Aorta (tissue), 5 donors: ENCODE results near the gene FYB1. TPM values are rescaled to one million over a fixed set of nuclear protein-coding genes. Genes with fewer than 3 reads are reported as not detected.

Experiments used
- ATAC-seq: fragments of 200-7000 bp; cut with Tn5 transposase; one replicate; pipeline ENCODE4 v1.9.1; 2022; ENCODE audit warnings: moderate library complexity; ENCODE audit not compliant: low FRiP score
- DNase-seq, 2 donors: peaks; one replicate each; pipeline ENCODE4 v3.0.0-alpha.2; 2020
- H3K27ac ChIP-seq, 2 donors: one replicate each; pipeline ENCODE4 v1.5.1; 2013; ENCODE audit warnings: low read length in 2 of 2, mild to moderate bottlenecking in 2 of 2, moderate library complexity in 2 of 2, control low read depth in 1 of 2, inconsistent platforms in 1 of 2, low read depth in 1 of 2
- H3K27me3 ChIP-seq, 2 donors: one replicate each; pipeline ENCODE4 v1.6.1; 2013; ENCODE audit warnings: control low read depth in 1 of 2, low read length in 1 of 2, mild to moderate bottlenecking in 1 of 2, moderate library complexity in 1 of 2; ENCODE audit not compliant: insufficient read depth in 2 of 2, control insufficient read depth in 1 of 2
- H3K36me3 ChIP-seq, 2 donors: one replicate each; pipeline ENCODE4 v1.6.1; 2013; ENCODE audit warnings: control low read depth in 1 of 2, low read length in 1 of 2, mild to moderate bottlenecking in 1 of 2; ENCODE audit not compliant: insufficient read depth in 2 of 2, control insufficient read depth in 1 of 2
- H3K4me1 ChIP-seq, 2 donors: one replicate each; pipeline ENCODE4 v1.6.1; 2013; ENCODE audit warnings: low read length in 2 of 2, control low read depth in 1 of 2, mild to moderate bottlenecking in 1 of 2, moderate library complexity in 1 of 2; ENCODE audit not compliant: insufficient read depth in 2 of 2, control insufficient read depth in 1 of 2
- H3K4me3 ChIP-seq, 2 donors: one replicate each; pipeline ENCODE4 v1.5.1; 2013; ENCODE audit warnings: low read length in 2 of 2, control low read depth in 1 of 2, mild to moderate bottlenecking in 1 of 2
- H3K9me3 ChIP-seq: one replicate; pipeline ENCODE4 v1.6.1; 2013; ENCODE audit warnings: mild to moderate bottlenecking, low read length; ENCODE audit not compliant: control insufficient read depth
- WGBS, 2 donors: extraction: QIAGEN DNeasy Blood & Tissue Kit; methylation state at CpG; one replicate each; pipeline ENCODE4 v1.1.7; 2013; 5-methylcytosine and 5-hydroxymethylcytosine counted together
- intact Hi-C, 2 donors: fragments of 100-400 bp; cut with DNase I; formaldehyde crosslinking; loops; one replicate each; pipeline versions ENCODE4 v1.14.2 to v1.15.0; 2022
- polyA plus RNA-seq, 2 donors: library from polyadenylated mRNA; stranded (reverse); fragments of 200-250 nt; gene quantifications; one replicate each; pipeline ENCODE4 v1.2.3, GENCODE V29; 2013
- total RNA-seq, 2 donors: library from RNA; stranded (reverse); fragmentation: NEBNext Ultra II Directional; extraction: Animal tissue kit (Norgen Biotek cat#: 25700); gene quantifications; one replicate each; pipeline ENCODE4 v1.2.1, GENCODE V29; 2021
- donor health status: healthy with polysubstance abuse.
- donor health status: Bipolar disorder and iron deficiency.
- donor health status: DM: no; HTN: no; CAD: no.
- donor health status: DM: no; HTN: no; CAD: no.
- donor health status: DM: yes; HTN: yes; CAD: no.

FYB1 gene
- total and polyA plus RNA-seq, 4 donors = 0.87 to 45.8 (median 13.3) TPM

GRCh38 chr5:39119404-39120051, 99.8 kb downstream of the FYB1 start:
- Histone ChIP-seq H3K27ac (no peak overlapping the region), H3K4me1 (no peaks in the 10 kb centered on the region), H3K27me3 (no peaks in the 10 kb centered on the region), H3K4me3 (no peak overlapping the region), H3K36me3 (no peaks in the 10 kb centered on the region), H3K9me3 (no peaks in the 10 kb centered on the region)
- DNase-seq = no peak
- intact Hi-C loops = no loop called here
- no peak for ATAC-seq
- WGBS, 2 donors = 10 to 26% methylated on average over 3 of the region's 3 CpGs

DNA sequence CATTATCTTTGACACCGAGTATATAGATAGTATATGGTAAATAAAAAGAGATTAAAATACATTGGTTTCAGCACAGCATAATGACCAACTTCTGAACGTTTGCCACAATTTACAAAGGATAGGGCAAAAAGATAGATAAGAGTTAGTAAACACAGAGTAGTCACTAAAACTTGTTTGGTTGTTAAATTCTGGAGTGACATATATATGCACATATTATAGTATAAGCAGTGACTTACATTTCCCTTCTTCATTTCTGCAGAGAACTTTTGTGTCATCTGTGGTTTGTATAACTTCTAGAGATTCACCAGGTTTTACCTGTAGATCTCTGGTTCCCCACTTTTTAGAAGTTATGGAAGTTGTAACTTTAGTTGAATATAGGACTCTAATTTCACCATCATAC, 100.7 kb downstream of the FYB1 start:
- Histone ChIP-seq H3K9me3 (no peaks in the 10 kb centered on the region), H3K4me3 (no peak overlapping the region), H3K36me3 (no peaks in the 10 kb centered on the region), H3K4me1 (no peaks in the 10 kb centered on the region), H3K27ac (no peak overlapping the region), H3K27me3 (no peaks in the 10 kb centered on the region)
- no peak for DNase-seq
- intact Hi-C loops = no loop called here
- no peak for ATAC-seq
- 79 to 82% methylated on average over 2 of the region's 2 CpGs for WGBS, 2 donors

GRCh38 chr5:39117401-39117800, 102.0 kb downstream of the FYB1 start:
- DNase-seq = no peak
- H3K9me3 ChIP-seq = no peaks in the 10 kb centered on the region
- ATAC-seq = no peak
- H3K4me3 ChIP-seq = no peak overlapping the region
- no peaks in the 10 kb centered on the region for H3K4me1 ChIP-seq
- H3K27me3 ChIP-seq = no peaks in the 10 kb centered on the region
- WGBS, 2 donors = 72 to 77% methylated on average over 2 of the region's 2 CpGs
- intact Hi-C loops = no loop called here
- H3K27ac ChIP-seq = no peak overlapping the region
- H3K36me3 ChIP-seq = no peaks in the 10 kb centered on the region

GRCh38 chr5:39116344-39117170, 102.8 kb downstream of the FYB1 start:
- ATAC-seq = no peak

GRCh38 chr5:39115644-39116343, 103.6 kb downstream of the FYB1 start:
- H3K4me3 ChIP-seq = no peak overlapping the region
- intact Hi-C loops = no loop called here

More at GRCh38 chr5:39116344-39117170, 102.8 kb downstream of the FYB1 start:
- Histone ChIP-seq H3K27me3 (no peaks in the 10 kb centered on the region), H3K36me3 (no peaks in the 10 kb centered on the region), H3K27ac (no peak overlapping the region), H3K4me3 (no peak overlapping the region), H3K4me1 (no peaks in the 10 kb centered on the region), H3K9me3 (no peaks in the 10 kb centered on the region)
- no peak for DNase-seq
- intact Hi-C loops = no loop called here
- WGBS, 2 donors = 89 to 93% methylated on average over 3 of the region's 3 CpGs

GRCh38 chr5:39114155-39114554, 105.2 kb downstream of the FYB1 start:
- no peak overlapping the region for H3K27ac ChIP-seq
- H3K9me3 ChIP-seq = no peaks in the 10 kb centered on the region
- intact Hi-C loops = no loop called here
- H3K27me3 ChIP-seq = no peaks in the 10 kb centered on the region
- H3K4me3 ChIP-seq = no peak overlapping the region
- H3K4me1 ChIP-seq = no peaks in the 10 kb centered on the region
- WGBS, 2 donors = 83 to 91% methylated on average over 4 of the region's 4 CpGs
- DNase-seq (no peak), ATAC-seq (no peak)
- H3K36me3 ChIP-seq = no peaks in the 10 kb centered on the region

More at GRCh38 chr5:39115644-39116343, 103.6 kb downstream of the FYB1 start:
- DNase-seq (no peak), ATAC-seq (no peak)
- Histone ChIP-seq H3K27ac (no peak overlapping the region), H3K4me1 (no peaks in the 10 kb centered on the region), H3K9me3 (no peaks in the 10 kb centered on the region), H3K27me3 (no peaks in the 10 kb centered on the region), H3K36me3 (no peaks in the 10 kb centered on the region)
- 56 to 58% methylated on average over 5 of the region's 5 CpGs for WGBS, 2 donors

DNA sequence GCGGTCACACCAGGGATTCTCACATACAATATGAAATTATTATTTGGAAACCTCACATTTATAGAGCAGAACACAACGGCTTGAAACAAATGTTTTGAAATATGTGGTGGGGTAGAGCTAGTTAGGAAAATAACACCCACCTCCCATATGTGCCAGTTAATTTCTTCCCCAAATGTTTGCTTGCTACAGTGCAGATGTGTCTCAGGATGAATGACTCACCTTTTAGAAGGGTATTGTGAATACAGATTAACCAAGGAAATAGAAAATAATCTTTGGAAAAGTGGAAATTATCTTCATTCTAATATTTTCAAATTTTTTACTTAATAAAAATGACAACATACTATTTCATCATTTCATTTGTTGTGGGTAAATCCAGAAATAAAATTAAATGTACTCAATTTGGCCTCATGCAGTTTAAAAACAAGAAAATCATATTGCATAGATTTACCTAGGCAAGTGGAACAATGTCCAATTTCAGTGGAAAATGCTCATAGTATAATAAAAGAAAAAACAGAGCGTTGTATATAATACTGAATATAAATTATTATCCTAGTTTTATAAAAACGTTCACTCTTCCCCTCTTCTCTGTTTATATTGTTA, 105.9 kb downstream of the FYB1 start:
- intact Hi-C loops = no loop called here
- H3K4me1 ChIP-seq = no peaks in the 10 kb centered on the region
- no peaks in the 10 kb centered on the region for H3K36me3 ChIP-seq
- no peak overlapping the region for H3K4me3 ChIP-seq
- DNase-seq (no peak), ATAC-seq (no peak)
- 73 to 75% methylated on average over 4 of the region's 4 CpGs for WGBS, 2 donors
- H3K27me3 ChIP-seq = no peaks in the 10 kb centered on the region
- no peak overlapping the region for H3K27ac ChIP-seq
- H3K9me3 ChIP-seq = no peaks in the 10 kb centered on the region

DNA sequence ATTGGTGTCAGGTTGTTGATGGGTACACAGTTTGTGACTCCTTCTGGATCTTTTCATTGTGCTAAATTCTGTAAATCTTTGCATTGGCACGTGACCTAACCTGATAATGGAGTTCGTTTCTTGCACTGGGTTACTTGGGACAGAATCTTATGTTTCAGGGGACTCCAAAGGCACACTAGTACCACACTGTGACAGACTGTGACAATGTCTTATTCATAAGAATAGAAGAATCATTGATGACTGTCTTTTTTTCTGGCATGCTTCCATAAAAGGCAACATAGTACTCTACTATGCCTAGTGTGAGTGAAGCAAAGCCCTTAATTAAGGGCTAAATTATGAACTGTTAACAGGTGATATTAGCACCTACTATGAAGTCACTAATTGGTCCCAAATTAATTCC, 109.8 kb downstream of the FYB1 start:
- H3K27ac ChIP-seq = no peak overlapping the region
- H3K9me3 ChIP-seq = no peaks in the 10 kb centered on the region
- intact Hi-C loops = no loop called here
- H3K4me1 ChIP-seq = no peaks in the 10 kb centered on the region
- DNase-seq = no peak
- no peaks in the 10 kb centered on the region for H3K36me3 ChIP-seq
- H3K4me3 ChIP-seq = no peak overlapping the region
- ATAC-seq = no peak
- no peaks in the 10 kb centered on the region for H3K27me3 ChIP-seq
- WGBS, 2 donors = 74 to 84% methylated on average over 2 of the region's 2 CpGs
